ENCODE results near the gene AXIN1.
"Not testable (repeated sequence)": the region's sequence is repeated elsewhere in the genome, so short reads cannot be mapped to it uniquely, and the experiment has no call there.

Gene AXIN1

DNA sequence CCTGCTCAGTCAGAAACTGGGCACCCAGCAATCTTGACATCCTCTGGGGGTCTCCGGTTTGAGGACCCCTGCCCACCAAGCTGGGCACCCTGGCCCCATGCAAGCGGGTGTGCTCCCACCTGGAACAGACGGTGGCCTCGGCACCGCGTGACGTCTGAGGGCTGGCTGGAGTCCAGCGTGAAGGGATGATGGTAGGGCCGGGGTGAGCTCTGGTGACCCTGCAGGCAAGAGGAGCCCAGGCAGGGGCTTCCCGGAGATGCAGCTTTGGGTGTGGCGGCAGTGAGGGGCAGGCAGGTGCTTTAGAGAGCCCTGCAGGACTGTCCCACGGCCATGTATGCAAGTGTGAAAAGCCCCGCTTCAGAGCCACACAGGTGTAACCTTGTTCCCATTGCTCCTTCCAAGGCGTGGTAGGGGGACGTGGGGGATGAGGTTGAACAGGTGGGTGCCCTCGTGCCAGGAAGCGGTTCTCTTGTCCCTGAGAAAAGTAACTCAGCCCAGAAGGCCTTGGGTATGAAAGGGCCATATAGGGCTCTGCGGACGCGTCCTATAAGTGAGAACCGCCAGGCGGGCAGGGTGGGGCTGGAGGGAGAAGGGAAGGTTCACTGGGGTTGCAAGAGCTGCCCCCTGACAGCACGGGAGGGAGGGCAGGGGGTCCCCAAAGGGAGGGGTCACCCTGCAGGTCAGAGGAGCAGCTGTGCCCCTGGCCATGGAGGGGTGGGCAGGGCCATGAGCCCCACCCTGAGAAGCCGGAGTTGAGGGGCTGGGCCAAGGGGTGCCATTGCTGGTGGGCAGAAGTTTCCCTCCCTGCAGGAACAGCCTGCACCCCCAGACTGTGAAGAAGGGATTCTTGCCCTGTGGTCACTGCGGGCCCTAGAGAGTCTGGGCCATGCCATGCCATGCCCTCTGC lies 86.0 kb downstream of the AXIN1 start:
- DNase-seq (ENCODE audit: low read depth): no peak

DNA sequence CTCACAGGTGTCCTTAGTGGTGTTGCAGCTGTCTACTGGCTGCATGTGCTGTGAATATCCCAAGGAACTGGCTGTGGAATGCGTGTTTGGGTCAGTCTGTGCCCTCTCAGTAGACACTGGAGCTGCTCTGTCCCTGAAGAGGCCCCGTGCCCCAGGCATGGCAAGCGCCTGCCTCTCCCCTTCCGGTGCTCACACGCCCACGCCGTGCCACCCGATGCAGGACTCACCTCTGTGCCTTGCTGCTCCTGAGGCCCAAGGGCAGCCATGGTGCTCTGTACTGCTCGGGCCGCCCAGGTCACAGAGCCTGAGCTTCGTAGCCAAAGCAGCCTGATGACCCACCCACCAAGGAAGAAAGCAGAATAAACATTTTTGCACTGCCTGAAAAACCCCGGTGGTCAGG lies 86.8 kb downstream of the AXIN1 start:
- no peak for DNase-seq (ENCODE audit: low read depth)

DNA sequence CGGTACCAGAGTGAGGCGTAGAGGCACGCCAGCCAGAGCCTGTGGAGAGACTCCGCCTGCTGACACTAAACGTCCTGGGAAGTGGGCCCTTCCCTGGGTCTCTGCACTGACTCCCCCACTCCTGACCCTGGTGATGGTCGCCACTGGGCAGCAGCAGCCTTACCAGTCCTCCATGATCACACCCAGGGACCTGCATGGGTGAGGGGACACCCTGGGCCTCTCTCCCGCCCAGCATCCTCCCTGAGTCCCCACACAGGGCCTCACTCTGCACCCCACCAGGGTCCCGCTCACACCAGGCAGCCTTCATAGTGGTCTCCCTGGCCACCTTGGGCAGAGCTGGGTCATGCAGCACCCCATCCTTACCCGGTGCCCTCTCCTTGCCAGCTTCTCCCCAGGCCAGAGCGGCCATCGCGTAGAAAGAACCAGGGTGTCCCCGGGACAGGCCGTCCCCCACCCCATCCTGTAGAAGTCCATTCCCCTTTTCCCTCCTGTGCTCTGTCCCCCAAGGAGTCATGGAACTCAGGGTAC lies 87.5 kb downstream of the AXIN1 start:
- DNase-seq (ENCODE audit: low read depth): no peak

DNA sequence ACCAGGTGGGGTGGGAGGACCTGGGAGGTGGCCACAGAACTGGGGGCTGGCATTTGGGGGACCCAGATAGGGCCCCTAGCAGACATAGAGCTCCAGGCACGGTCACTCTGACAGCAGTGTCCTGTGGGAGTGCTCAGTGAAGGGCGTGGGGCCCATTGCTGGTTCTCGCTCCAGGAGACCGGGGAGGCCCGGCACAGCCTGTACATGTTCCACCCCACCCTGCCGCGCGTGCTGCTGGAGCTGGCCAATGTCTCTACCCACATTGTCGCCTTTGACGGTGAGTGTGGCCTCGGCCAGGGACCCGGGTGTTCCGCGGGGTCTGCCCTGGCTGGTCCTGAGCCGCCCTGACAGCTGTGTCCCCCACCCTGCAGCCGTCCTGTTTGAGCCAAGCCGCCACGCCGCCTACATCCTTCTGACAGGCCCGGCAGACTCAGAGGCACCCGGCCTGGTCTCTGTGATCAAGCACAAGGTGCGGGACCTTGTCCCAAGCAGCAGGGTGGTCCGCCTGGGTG lies 88.0 kb downstream of the AXIN1 start:
- no peak for DNase-seq (ENCODE audit: low read depth)

DNA sequence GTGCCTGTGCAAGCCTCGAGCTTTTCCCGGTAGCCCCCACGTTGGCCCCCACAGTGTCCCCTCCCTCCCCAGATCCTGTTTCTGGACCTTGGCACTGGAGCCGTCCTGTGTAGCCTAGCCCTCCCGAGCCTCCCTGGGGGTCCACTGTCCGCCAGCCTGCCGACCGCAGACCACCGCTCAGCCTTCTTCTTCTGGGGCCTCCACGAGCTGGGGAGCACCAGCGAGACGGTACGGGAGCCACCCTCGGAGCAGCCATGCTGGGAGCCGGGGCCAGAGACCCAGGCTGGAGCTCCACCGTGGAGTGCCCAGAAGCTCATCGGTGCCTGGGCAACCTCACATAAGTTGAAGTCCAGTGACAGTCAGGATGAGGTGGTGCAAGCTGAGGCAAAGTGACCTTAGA lies 88.6 kb downstream of the AXIN1 start:
- DNase-seq (ENCODE audit: low read depth): no peak

DNA sequence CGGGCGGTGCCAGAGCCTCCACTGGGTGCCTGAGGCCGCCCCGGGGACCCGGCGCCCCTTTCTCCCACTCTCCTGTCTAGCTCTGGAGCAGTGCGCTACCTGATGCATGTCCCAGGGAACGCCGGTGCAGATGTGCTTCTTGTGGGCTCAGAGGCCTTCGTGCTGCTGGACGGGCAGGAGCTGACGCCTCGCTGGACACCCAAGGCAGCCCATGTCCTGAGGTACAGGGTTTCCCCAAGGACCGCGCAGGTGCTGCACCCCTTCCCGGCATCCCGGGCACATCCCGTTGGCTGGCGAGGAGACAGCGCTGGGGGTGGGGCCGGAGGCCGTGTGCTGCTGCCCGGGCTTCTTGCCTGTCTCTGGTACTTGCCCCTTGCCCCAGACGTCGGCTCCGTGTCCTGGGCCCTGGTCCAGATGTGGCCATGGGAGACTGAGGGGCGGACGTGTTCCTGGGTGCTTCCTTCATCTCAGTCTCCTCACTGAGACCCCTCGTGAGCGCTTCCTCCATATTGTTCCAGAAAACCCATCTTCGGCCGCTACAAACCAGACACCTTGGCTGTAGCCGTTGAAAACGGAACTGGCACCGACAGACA lies 89.2 kb downstream of the AXIN1 start:
- DNase-seq (ENCODE audit: low read depth): no peak

DNA sequence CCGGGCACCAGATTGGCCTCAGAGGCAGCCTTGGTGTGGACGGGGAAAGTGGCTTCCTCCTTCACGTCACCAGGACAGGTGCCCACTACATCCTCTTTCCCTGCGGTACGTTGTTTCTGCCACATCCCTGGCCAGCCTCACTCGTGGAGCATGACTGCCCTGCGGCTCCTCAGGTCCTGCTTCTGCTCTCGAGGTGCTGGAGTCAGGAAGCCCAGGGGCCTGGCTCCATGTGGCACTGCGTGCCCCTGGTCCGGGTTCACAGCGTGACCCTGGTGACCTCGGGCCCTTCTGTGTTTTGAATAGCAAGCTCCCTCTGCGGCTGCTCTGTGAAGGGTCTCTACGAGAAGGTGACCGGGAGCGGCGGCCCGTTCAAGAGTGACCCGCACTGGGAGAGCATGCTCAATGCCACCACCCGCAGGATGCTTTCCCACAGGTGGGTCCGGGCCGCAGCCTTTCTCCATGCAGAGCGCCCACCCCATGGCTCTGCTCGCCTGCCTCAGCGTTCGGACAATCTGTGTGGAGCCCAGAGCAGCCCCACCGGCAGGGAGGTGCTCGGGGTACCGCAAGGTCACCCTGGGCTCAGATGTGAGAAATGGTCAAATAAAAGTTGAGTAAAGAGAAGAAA lies 90.3 kb downstream of the AXIN1 start:
- DNase-seq (ENCODE audit: low read depth): no peak

DNA sequence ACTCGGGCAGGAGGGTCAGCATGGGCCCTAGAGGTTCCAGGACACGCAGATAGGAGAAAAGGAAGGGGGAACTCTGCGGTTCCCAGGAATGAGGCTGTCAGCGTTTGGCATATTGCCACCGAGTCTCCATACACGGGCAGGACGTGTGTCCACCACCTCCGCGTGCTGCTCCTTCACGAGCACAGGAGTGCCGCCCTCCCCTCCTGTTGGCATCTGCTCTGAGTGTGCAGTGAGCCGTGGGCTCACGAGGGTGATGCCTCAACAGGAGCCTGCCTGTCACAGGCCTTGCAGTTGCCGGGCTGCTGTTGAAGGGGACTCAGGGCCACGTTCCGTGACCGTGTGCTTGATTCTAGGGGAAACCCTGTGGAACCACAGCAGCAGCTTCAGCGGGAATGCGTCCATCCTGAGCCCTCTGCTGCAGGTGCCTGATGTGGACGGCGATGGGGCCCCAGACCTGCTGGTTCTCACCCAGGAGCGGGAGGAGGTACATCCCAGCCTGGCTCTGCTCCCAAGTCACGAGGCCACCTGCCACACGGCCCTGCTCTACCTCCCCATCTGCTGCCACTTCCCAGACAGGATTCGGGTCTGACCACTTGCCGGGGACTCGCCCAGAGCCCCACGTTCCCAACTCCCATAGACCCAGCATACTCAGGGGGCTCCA lies 91.4 kb downstream of the AXIN1 start:
- DNase-seq (ENCODE audit: low read depth): no peak

DNA sequence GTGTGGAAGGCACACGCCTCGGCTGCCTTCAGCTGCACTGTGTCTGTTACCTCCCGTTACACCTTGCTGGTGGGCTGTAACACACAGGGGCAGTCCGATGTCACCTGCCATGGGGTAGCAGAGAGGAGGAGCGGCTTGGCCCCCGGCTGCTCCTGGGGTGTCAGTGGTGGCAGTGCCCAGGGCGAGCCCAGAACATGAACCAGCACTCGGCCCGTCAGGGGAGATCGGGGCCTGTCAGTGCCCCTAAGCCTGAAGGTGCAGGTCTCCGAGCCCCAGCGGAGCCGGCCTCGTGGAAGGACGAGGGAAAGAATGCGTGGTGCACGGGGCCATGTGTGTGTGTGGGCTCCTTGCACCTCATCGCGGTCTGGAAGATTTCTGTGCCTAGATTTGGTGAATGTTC lies 92.2 kb downstream of the AXIN1 start:
- DNase-seq (ENCODE audit: low read depth): no peak

DNA sequence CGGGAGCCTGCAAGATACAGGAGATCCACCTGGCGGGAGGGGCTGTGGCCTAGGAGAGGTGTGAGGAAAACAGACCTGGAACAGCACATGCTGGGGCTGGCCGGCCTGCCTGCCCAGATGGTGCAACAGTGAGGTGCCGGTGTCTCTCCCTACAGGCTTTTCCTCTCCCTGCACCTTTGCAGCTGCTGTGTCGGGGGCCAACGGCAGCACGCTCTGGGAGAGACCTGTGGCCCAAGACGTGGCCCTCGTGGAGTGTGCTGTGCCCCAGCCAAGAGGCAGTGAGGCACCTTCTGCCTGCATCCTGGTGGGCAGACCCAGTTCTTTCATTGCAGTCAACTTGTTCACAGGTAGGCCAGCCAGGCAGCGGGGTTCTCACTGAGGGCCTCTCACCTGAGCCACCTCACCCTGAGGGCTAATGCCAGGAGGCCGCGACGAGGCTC lies 92.7 kb downstream of the AXIN1 start:
- no peak for DNase-seq (ENCODE audit: low read depth)

DNA sequence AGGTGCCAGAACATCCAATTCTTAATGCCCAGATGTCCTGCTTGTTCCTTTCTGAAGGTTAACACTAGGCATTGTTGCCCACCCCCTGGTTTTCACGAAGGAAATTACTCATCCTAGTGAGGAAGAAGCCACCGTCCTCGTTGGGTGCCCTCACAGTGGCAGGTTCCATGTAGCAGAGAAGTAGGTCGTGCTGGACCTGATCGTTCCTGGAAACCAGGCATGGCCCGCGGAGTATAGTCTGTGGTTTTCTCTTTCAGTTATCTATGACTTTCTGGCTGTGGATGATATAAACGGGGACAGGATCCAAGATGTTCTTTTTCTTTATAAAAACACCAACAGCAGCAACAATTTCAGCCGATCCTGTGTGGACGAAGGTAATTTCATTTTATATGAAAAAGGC lies 93.3 kb downstream of the AXIN1 start:
- no peak for DNase-seq (ENCODE audit: low read depth)

DNA sequence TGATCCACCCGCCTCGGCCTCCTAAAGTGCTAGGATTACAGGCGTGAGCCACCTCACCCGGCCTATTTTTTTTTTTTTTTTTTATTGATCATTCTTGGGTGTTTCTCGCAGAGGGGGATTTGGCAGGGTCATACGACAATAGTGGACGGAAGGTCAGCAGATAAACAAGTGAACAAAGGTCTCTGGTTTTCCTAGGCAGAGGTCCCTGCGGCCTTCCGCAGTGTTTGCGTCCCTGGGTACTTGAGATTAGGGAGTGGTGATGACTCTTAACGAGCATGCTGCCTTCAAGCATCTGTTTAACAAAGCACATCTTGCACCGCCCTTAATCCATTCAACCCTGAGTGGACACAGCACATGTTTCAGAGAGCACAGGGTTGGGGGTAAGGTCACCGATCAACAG lies 94.4 kb downstream of the AXIN1 start:
- not testable (repeated sequence) for DNase-seq (ENCODE audit: low read depth)

DNA sequence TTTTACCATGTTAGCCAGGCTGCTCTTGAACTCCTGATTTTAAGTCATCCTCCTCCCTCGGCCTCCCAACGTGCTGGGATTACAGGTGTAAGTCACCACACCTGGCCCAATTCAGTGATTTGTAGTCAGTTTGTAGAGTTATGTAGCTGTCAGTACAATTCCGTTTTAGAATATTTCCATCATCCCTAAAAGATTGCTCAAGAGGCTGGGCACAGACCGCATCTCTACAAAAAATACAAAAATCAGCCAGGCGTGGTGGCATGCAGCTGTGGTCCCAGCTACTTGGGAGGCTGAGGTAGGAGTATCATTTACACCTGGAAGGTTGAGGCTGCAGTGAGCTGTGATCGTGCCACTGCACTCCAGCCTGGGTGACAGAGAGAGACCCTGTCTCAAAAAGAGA lies 97.3 kb downstream of the AXIN1 start:
- no peak for DNase-seq (ENCODE audit: low read depth)

DNA sequence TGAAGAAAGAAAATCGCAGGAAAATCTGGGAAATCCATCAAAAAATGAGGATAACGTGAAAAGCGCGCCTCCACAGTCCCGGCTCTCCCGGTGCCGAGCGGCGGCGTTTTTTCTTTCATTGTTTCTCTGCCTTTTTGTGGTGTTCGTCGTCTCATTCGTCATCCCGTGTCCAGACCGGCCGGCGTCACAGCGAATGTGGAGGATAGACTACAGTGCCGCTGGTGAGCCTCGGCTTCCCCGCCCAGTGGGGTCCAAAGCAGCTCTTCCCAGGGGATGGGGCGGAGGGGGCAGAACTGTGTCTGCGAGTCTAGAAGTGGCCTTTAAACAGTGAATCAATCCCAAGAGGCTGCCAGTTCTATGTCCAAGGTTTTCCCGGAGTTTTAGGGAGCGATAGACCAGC lies 98.1 kb downstream of the AXIN1 start:
- DNase-seq (ENCODE audit: low read depth): no peak

DNA sequence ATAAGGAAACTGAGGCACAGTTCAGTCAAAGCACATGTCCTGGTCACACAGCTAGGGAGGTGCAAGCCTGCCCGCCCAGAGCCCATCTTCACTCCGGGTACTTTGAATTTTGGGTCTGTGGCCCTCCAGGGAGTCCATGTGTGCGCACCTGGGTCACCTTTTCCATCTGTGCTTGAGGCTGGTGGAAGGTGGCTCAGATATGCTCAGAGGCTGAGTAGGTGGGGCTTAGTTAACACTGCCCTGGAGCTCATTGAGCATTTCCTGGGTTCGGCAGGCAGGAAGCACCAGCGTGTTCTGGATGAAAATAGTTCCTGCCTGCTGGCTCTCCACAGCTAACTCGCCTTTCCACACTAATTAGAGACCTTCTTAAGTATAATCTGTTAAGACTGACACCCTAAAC lies 98.7 kb downstream of the AXIN1 start:
- DNase-seq (ENCODE audit: low read depth): no peak

DNA sequence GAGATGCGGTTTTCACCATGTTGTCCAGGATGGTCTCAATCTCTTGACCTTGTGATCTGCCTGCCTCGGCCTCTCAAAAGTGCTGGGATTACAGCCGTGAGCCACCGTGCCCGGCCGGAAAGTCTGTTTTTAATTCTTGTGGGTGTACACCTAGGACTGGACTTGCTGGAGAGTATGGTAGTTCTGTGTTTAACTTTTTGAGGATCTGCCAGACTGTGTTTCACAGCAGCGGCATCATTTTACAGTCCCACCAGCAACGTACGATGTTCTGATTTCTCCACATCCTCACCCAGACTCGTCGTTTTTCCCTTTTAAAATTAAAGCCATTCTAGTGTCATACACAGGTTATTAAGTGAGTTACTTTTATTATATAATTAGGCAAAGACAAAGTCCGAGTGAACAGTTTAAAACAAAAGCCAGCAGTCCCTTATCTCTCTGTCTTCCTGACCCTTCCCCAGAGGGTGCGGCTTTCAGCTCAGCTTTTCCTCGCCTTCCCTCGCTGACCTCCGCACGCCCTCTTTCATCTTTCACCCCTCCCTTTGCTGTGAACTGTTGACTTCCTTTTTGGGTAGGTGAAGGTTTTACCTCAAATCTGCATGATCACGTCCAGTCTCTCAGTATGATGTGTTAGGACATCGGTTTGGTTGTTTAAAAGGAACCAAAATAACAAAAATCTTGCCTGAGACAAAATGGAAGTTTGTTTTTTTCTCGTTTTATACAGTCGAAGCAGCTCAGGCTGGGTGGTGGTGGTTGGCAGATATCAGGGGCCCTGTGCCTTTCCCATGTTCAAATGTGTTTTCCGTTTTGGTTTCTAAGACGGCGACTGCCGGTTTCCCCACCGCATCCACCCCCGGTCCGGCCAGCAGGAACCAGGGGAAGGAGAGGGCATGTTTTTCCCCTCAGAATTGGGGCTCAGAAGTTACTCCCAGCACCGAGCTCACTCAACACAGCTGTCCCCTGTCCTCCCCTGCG lies 99.9 kb downstream of the AXIN1 start:
- no peak for DNase-seq (ENCODE audit: low read depth)

DNA sequence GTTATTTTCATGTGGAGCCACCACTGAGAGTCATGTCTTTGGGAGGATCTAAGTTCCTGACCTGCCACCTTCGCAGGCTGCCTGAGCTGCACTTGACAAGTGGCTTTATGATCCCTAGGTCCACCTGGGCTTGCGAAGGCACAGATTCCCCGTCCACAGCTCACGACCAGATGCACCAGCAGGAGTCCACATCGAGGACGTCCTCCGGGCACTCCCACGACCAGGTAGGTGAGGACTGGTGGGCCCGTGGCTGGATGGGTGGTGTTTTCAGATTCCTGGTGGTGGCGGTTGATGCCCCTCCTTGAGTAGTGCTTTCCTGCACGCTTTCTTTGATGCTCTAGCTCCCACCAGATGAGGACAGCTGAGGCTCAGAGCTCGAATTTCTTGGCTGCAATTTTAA lies 103.1 kb downstream of the AXIN1 start:
- DNase-seq (ENCODE audit: low read depth): no peak

DNA sequence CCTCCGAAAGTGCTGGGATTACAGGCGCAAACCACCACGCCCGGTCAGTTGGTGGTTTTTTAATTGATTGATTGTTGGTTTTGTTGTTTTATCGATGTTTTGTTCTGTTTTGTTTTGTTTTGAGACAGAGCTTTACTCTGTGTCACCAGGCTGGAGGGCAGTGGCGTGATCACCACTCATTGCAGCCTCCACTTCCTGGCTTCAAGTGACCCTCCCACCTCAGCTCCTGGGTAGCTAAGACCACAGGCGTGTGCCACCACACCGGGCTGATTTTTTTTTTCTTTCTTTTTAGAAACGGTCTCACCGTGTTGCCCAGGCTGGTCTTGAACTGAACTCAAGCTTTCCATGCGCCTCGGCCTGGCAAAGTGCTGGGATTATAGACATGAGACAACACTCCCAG lies 105.5 kb downstream of the AXIN1 start:
- no peak for DNase-seq (ENCODE audit: low read depth)

DNA sequence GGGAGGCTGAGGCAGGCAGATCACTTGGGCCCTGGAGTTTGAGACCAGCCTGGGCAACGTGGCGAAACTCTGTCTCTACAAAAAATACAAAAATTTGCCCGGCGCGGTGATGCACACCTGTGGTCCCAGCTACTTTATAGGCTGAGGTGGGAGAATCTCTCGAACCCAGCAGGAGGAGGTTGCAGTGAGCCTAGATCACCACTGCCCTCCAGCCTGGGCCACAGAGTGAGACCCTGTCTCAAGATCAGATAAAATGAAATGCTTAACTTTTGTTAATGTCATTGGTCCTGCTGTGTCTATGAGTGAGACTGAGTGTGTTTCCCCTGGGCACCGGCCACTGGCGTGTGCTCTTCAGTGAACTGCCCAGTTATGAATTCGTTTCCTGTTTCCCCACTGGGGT lies 107.4 kb downstream of the AXIN1 start:
- DNase-seq (ENCODE audit: low read depth): no peak

DNA sequence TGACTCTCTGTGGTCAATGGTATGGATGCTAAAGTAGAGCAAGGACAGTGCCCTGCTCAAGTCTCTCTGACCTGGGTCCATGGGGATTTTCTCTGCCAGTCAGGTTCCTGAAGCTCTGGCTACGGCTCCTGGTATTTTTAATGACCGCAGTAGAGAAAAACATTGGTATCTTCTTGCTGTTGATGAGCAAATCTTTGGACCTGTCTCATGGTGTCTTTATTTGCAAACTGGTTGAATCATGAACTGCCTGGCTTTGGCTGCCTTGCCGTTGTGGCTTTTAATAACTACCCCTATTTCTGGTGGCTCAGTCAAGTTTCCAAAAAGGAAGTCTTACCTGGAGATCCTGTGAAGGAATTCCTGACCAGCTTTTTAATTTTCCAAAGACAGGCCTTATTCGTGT lies 109.2 kb downstream of the AXIN1 start:
- no peak for DNase-seq (ENCODE audit: low read depth)

DNA sequence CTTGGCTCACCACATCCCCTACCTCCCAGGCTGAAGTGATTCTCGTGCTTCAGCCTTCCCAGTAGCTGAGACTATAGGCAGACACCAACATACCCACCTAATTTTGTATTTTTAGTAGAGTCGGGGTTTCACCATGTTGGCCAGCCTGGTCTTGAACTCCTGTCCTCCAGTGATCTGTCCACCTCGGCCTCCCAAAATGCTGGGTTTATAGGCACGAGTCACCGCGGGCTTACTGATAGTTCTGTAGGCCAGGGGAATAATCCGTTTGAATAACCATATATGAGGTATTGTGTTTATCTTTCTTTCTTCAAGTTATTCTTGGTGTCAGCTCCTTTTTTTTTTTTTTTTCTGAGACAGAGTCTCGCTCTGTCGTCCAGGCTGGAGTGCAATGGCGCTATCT lies 110.2 kb downstream of the AXIN1 start:
- DNase-seq (ENCODE audit: low read depth): no peak
